Heart right ventricle (tissue), 16 donors: ENCODE results near the gene HAUS6. TPM values are rescaled to one million over a fixed set of nuclear protein-coding genes. Genes with fewer than 3 reads are reported as not detected.

Source experiments
- ATAC-seq, 8 donors: fragments of 200-7000 bp; cut with Tn5 transposase; one replicate each; pipeline ENCODE4 v1.9.1; 2020; ENCODE audit warnings: mild to moderate bottlenecking in 8 of 8, moderate library complexity in 8 of 8, moderate number of reproducible peaks in 1 of 8
- DNase-seq, 2 donors: peaks; one replicate each; pipeline ENCODE4 v3.0.0-alpha.2; 2020
- H3K27ac ChIP-seq, 10 donors: fragments of 200-600 bp; sonication (generic) in 2 of 10; one replicate each; pipeline versions ENCODE4 v1.5.0 to v1.8.0; 2020 to 2022; ENCODE audit warnings: mild to moderate bottlenecking in 3 of 10
- H3K27me3 ChIP-seq, 7 donors: fragments of 200-600 bp; one replicate each; pipeline ENCODE4 v1.8.0; 2021 to 2022; ENCODE audit warnings: mild to moderate bottlenecking in 2 of 7
- H3K36me3 ChIP-seq, 9 donors: fragments of 200-600 bp; sonication (generic) in 1 of 9; one replicate each; pipeline versions ENCODE4 v1.5.0 to v1.8.0; 2020 to 2022; ENCODE audit warnings: mild to moderate bottlenecking in 2 of 9
- H3K4me1 ChIP-seq, 9 donors: fragments of 200-600 bp; sonication (generic) in 1 of 9; one replicate each; pipeline versions ENCODE4 v1.5.0 to v1.8.0; 2020 to 2022; ENCODE audit warnings: mild to moderate bottlenecking in 4 of 9
- H3K4me3 ChIP-seq, 10 donors: fragments of 200-600 bp; sonication (generic) in 2 of 10; one replicate each; pipeline versions ENCODE4 v1.5.0 to v1.8.0; 2020 to 2022; ENCODE audit warnings: mild to moderate bottlenecking in 7 of 10, moderate library complexity in 2 of 10
- H3K9me3 ChIP-seq, 11 donors: fragments of 200-600 bp in 10 of 11; sonication (generic) in 2 of 11; one replicate each; pipeline versions ENCODE4 v1.5.0 to v1.8.0; 2013 to 2022; ENCODE audit warnings: mild to moderate bottlenecking in 2 of 11, control low read depth in 1 of 11, moderate library complexity in 1 of 11
- CTCF ChIP-seq, 9 donors: fragments of 200-600 bp; sonication (generic) in 2 of 9; IDR thresholded peaks; one replicate each; pipeline versions ENCODE4 v1.5.0 to v1.8.0; 2021 to 2022; ENCODE audit warnings: antibody characterized with exemption in 9 of 9, mild to moderate bottlenecking in 5 of 9, moderate library complexity in 1 of 9
- WGBS, 2 donors: extraction: QIAGEN DNeasy Blood & Tissue Kit; methylation state at CpG; one replicate each; pipeline ENCODE4 v1.1.7; 2013; ENCODE audit warnings: inconsistent platforms in 1 of 2; 5-methylcytosine and 5-hydroxymethylcytosine counted together
- intact Hi-C, 10 donors: fragments of 100-400 bp; cut with DNase I; formaldehyde crosslinking; loops; one replicate each; pipeline versions ENCODE4 v1.11.1 to v1.14.2; 2022
- polyA plus RNA-seq, 2 donors: library from polyadenylated mRNA; stranded (reverse); fragments of 200-250 nt; gene quantifications; one replicate each; pipeline ENCODE4 v1.2.3, GENCODE V29; 2013
- total RNA-seq, 10 donors: library from RNA; stranded (reverse); fragmentation: NEBNext Ultra II Directional in 3 of 10; extraction: Animal tissue kit (Norgen Biotek cat#: 25700) in 3 of 10; gene quantifications; one replicate each; pipeline versions ENCODE4 v1.2.1 to v1.2.4, GENCODE V29; 2021 to 2023
- donor health status: Arrhythmogenic right ventricular cardiomyopathy.
- donor health status: ischemic (EF 13 %, LVEDD 7.1; RV severe dilation, severe dysfunction).
- donor health status: healthy with polysubstance abuse.
- donor health status: DM: no; HTN: yes; CAD: no.
- donor health status: DM: no; HTN: no; CAD: no.
- donor health status: ischemic (EF 25% LVEDD 6.9; RV normal size, moderate dysfunction).
- donor health status: ischemic (EF 25% LVEDD 5.7; RV mildly dilated, moderate dysfunction).
- donor health status: healthy.
- donor health status: DM: yes; HTN: yes; CAD: no.
- donor health status: Ischemic cardiomyopathy.
- donor health status: ischemic (EF 35%, LVEDD 5.7; RV mildly dilated, moderate dysfunction).
- donor health status: nonischemic (EF 11% LVEDD 7.7; RV severe dilation, severe dysfunction).
- donor health status: DM: yes; HTN: yes; CAD: no.
- donor health status: PGD.
- donor health status: ischemic (EF 29% LVEDD 5.4; RV normal size, mild dysfunction).
- donor health status: nonischemic (EF 23%, LVEDD 6.1; RV moderate dilation, normal function).

The HAUS6 gene
- total and polyA plus RNA-seq, 12 donors, result 2.6 to 10.4 (median 7.0) TPM

GRCh38 chr9:19130436-19130835 lies 27.7 kb upstream of the HAUS6 start:
- Histone ChIP-seq H3K9me3 (no peaks in the 10 kb centered on the region), H3K4me3 (no peak overlapping the region), H3K36me3 (peaks cover 0 to 10% (median 0%) of the 10 kb centered on the region in 9 donors), H3K27me3 (no peaks in the 10 kb centered on the region), H3K27ac (no peak overlapping the region), H3K4me1 (peaks cover 2 to 39% (median 16%) of the 10 kb centered on the region in 9 donors)
- ATAC-seq, result no peak
- intact Hi-C loops, result no loop called here
- no peak for TF ChIP-seq CTCF (IDR thresholded peaks at IDR 0.05)
- DNase-seq, result no peak
- WGBS, 2 donors, result 74 to 77% methylated on average over 8 of the region's 8 CpGs

GRCh38 chr9:19127871-19128500 lies 25.3 kb upstream of the HAUS6 start:
- peak; percentile 15 to 57 (median 40) for ATAC-seq
- Histone ChIP-seq H3K4me1 (peaks cover 2 to 64% (median 36%) of the 10 kb centered on the region in 9 donors), H3K9me3 (no peaks in the 10 kb centered on the region), H3K4me3 (peak overlapping the region; percentile 66 to 97 (median 88)), H3K36me3 (peaks cover 0 to 35% (median 4%) of the 10 kb centered on the region in 9 donors), H3K27ac (peak overlapping the region; percentile 95 to 100 (median 97)), H3K27me3 (no peaks in the 10 kb centered on the region)
- WGBS, 2 donors, result 2 to 3% methylated on average over 40 of the region's 40 CpGs
- no peak for TF ChIP-seq CTCF (IDR thresholded peaks at IDR 0.05)
- intact Hi-C loops, result loop anchor here in 7 of 10 donors (1.0 to 10.0 kb wide), 12 partner anchors 23 to 327 kb away; partner anchors contain the start of gene DENND4C (in 2 of the 7)
- peak; percentile 16 to 37 for DNase-seq

- Histone ChIP-seq H3K4me1 (peaks cover 0 to 84% (median 32%) of the 10 kb centered on the region in 9 donors), H3K27ac (peak overlapping the region in 9 of 10 donors; percentile 35 to 100 (median 68)), H3K4me3 (peak overlapping the region in 3 of 10 donors; percentile 3 to 97 (median 69)), H3K27me3 (no peaks in the 10 kb centered on the region), H3K9me3 (no peaks in the 10 kb centered on the region), H3K36me3 (peaks cover 0 to 71% (median 29%) of the 10 kb centered on the region in 9 donors)
- DNase-seq, result no peak
- ATAC-seq, result no peak
- intact Hi-C loops, result loop anchor here in 5 of 10 donors (10.0 kb wide), 4 partner anchors 50 to 330 kb away; partner anchors contain the start of gene DENND4C (in 2 of the 5)
- TF ChIP-seq CTCF (IDR thresholded peaks at IDR 0.05), result no peak
Observed at GRCh38 chr9:19124430-19124793, 21.7 kb upstream of the HAUS6 start.

GRCh38 chr9:19122490-19123042 lies 19.9 kb upstream of the HAUS6 start:
- DNase-seq (no peak), ATAC-seq (no peak)
- no peak overlapping the region for H3K4me3 ChIP-seq
- intact Hi-C loops, result loop anchor here in 5 of 10 donors (10.0 kb wide), 4 partner anchors 52 to 332 kb away; partner anchors contain the start of gene DENND4C (in 2 of the 5)
- no peaks in the 10 kb centered on the region for H3K9me3 ChIP-seq
- peak overlapping the region in 2 of 10 donors; percentile 95 to 100 for H3K27ac ChIP-seq
- peak in 1 of 9 donors; percentile 12 for TF ChIP-seq CTCF (IDR thresholded peaks at IDR 0.05)
- H3K4me1 ChIP-seq, result peaks cover 0 to 87% (median 32%) of the 10 kb centered on the region in 9 donors
- H3K27me3 ChIP-seq, result no peaks in the 10 kb centered on the region
- 83 to 88% methylated on average over 3 of the region's 3 CpGs for WGBS, 2 donors
- peaks cover 0 to 89% (median 43%) of the 10 kb centered on the region in 9 donors for H3K36me3 ChIP-seq
